H1 (cell line): ENCODE results near the gene PLTP. TPM values are rescaled to one million over a fixed set of nuclear protein-coding genes. Genes with fewer than 3 reads are reported as not detected.

Source experiments
- BRCA1 ChIP-seq: IDR thresholded peaks from 2 replicates; pipeline ENCODE4 v1.6.1; 2012; ENCODE audit warnings: low read depth, low read length, improper control_type of control experiment
- CBX8 ChIP-seq: fragments of 300-800, 300-1000 bp; sonication (generic); IDR thresholded peaks from 2 replicates; pipeline ENCODE4 v1.7.1; 2016; ENCODE audit warnings: low read depth, low read length, borderline replicate concordance
- EP300 ChIP-seq, 2 experiments: IDR thresholded peaks; 1 replicate in 1 of 2; 2 replicates in 1 of 2; pipeline ENCODE4 v1.6.1; 2011 to 2012; ENCODE audit warnings: low read depth in 2 of 2, low read length in 2 of 2, mild to moderate bottlenecking in 2 of 2, borderline replicate concordance in 1 of 2, inconsistent platforms in 1 of 2, moderate library complexity in 1 of 2
- GABPA ChIP-seq: IDR thresholded peaks from 2 replicates; pipeline ENCODE4 v1.6.1; 2011; ENCODE audit warnings: mild to moderate bottlenecking, low read length, moderate library complexity, borderline replicate concordance; ENCODE audit not compliant: insufficient read depth
- RNF2 ChIP-seq: fragments of 200-900, 300-1000 bp; sonication (generic); IDR thresholded peaks from 2 replicates; pipeline ENCODE4 v1.7.1; 2016; ENCODE audit warnings: borderline replicate concordance, low read depth, mild to moderate bottlenecking, antibody characterized with exemption, low read length; ENCODE audit not compliant: poor library complexity, severe bottlenecking; ENCODE audit errors: missing control alignments
- SAP30 ChIP-seq: fragments of 300-600 bp; sonication (generic); IDR thresholded peaks from 2 replicates; pipeline ENCODE4 v1.7.1; 2012; ENCODE audit warnings: low read length, moderate library complexity, mild to moderate bottlenecking, inconsistent platforms; ENCODE audit not compliant: insufficient read depth, insufficient replicate concordance
- SUZ12 ChIP-seq: fragments of 200-600 bp; sonication (generic); IDR thresholded peaks from 2 replicates; pipeline ENCODE4 v1.6.1; 2012; ENCODE audit warnings: mild to moderate bottlenecking, inconsistent platforms, low read length, moderate library complexity, mixed read lengths
- polyA plus RNA-seq, 7 experiments: library from polyadenylated mRNA; depleted of rRNA in 3 of 7; stranded (reverse) in 5 of 7; unstranded in 2 of 7; fragments of >200 nt in 5 of 7; fragments of 200-250 nt in 2 of 7; gene quantifications; 1 replicate in 5 of 7; 2 replicates in 1 of 7; 4 replicates in 1 of 7; pipeline versions ENCODE4 v1.2.1 to v1.2.3, GENCODE V29; 2011 to 2013; ENCODE audit warnings: missing spikeins in 2 of 7, mixed read lengths in 2 of 7
- total RNA-seq: library from RNA; stranded (reverse); fragmentation: NEBNext Ultra II Directional; extraction: Animal tissue kit (Norgen Biotek cat#: 25700); gene quantifications from 2 replicates; pipeline ENCODE4 v1.2.1, GENCODE V29; 2021
- TF ChIP-seq, protein P1 (sequence below): fragments of 300-600 bp; sonication (generic); IDR thresholded peaks from 2 replicates; pipeline ENCODE4 v1.7.1; 2012; ENCODE audit warnings: low read length, moderate library complexity, mild to moderate bottlenecking, inconsistent platforms; ENCODE audit not compliant: insufficient replicate concordance

PLTP gene
- total and polyA plus RNA-seq, 2 of the 8 experiments (the other 6 are each of a cell fraction or from before 2014, with no cell fraction given), result 120 to 194 TPM

DNA sequence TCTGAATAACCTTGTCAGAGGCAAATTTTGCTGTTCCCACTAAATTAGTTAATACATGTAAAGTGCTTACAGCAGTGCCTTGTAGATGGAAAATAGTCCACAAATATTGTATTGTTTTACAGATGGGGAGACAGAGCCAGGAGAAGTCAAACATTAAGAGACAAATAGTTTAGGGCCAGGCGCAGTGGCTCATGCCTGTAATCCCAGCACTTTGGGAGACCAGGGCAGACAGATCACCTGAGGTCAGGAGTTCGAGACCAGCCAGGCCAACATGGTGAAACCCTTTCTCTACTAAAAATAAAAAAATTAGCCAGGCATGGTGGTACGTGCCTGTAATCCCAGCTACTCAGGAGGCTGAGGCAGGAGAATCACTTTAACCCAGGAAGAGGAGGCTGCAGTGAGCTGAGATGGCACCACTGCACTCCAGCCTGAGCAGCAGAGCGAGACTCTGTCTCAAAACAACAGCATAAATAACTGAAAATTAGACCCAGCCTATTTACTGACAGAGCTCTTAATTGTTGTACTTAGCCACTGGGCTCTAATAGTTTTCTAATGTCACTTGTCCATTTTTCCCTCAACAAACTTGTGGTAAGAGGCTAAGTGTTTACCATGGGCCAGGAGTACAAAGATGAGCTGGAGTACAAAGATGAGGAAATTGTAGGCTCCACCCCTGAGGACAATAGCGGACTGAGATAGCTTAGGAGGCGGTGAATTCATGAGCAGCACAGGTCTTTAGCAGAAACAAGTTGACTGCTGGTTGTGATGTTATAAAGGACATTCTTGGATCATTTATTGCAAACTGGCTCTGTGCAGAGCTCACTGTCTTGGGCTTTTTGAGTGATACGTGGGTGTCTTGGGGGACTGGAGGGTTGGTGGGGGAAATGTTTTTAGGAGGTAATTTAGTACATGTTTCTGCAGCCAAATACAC is 48.1 kb downstream of the PLTP start (continued):
- TF ChIP-seq RNF2 (no peak), CBX8 (no peak), GABPA (no peak), EP300 (IDR thresholded peaks at IDR 0.05; ENCODE audit: borderline replicate concordance in 1 of 2, low read depth in 2 of 2, low read length in 2 of 2) (no peak), BRCA1 (no peak), SAP30 (no peak), SUZ12 (no peak)
- TF ChIP-seq, protein P1, sequence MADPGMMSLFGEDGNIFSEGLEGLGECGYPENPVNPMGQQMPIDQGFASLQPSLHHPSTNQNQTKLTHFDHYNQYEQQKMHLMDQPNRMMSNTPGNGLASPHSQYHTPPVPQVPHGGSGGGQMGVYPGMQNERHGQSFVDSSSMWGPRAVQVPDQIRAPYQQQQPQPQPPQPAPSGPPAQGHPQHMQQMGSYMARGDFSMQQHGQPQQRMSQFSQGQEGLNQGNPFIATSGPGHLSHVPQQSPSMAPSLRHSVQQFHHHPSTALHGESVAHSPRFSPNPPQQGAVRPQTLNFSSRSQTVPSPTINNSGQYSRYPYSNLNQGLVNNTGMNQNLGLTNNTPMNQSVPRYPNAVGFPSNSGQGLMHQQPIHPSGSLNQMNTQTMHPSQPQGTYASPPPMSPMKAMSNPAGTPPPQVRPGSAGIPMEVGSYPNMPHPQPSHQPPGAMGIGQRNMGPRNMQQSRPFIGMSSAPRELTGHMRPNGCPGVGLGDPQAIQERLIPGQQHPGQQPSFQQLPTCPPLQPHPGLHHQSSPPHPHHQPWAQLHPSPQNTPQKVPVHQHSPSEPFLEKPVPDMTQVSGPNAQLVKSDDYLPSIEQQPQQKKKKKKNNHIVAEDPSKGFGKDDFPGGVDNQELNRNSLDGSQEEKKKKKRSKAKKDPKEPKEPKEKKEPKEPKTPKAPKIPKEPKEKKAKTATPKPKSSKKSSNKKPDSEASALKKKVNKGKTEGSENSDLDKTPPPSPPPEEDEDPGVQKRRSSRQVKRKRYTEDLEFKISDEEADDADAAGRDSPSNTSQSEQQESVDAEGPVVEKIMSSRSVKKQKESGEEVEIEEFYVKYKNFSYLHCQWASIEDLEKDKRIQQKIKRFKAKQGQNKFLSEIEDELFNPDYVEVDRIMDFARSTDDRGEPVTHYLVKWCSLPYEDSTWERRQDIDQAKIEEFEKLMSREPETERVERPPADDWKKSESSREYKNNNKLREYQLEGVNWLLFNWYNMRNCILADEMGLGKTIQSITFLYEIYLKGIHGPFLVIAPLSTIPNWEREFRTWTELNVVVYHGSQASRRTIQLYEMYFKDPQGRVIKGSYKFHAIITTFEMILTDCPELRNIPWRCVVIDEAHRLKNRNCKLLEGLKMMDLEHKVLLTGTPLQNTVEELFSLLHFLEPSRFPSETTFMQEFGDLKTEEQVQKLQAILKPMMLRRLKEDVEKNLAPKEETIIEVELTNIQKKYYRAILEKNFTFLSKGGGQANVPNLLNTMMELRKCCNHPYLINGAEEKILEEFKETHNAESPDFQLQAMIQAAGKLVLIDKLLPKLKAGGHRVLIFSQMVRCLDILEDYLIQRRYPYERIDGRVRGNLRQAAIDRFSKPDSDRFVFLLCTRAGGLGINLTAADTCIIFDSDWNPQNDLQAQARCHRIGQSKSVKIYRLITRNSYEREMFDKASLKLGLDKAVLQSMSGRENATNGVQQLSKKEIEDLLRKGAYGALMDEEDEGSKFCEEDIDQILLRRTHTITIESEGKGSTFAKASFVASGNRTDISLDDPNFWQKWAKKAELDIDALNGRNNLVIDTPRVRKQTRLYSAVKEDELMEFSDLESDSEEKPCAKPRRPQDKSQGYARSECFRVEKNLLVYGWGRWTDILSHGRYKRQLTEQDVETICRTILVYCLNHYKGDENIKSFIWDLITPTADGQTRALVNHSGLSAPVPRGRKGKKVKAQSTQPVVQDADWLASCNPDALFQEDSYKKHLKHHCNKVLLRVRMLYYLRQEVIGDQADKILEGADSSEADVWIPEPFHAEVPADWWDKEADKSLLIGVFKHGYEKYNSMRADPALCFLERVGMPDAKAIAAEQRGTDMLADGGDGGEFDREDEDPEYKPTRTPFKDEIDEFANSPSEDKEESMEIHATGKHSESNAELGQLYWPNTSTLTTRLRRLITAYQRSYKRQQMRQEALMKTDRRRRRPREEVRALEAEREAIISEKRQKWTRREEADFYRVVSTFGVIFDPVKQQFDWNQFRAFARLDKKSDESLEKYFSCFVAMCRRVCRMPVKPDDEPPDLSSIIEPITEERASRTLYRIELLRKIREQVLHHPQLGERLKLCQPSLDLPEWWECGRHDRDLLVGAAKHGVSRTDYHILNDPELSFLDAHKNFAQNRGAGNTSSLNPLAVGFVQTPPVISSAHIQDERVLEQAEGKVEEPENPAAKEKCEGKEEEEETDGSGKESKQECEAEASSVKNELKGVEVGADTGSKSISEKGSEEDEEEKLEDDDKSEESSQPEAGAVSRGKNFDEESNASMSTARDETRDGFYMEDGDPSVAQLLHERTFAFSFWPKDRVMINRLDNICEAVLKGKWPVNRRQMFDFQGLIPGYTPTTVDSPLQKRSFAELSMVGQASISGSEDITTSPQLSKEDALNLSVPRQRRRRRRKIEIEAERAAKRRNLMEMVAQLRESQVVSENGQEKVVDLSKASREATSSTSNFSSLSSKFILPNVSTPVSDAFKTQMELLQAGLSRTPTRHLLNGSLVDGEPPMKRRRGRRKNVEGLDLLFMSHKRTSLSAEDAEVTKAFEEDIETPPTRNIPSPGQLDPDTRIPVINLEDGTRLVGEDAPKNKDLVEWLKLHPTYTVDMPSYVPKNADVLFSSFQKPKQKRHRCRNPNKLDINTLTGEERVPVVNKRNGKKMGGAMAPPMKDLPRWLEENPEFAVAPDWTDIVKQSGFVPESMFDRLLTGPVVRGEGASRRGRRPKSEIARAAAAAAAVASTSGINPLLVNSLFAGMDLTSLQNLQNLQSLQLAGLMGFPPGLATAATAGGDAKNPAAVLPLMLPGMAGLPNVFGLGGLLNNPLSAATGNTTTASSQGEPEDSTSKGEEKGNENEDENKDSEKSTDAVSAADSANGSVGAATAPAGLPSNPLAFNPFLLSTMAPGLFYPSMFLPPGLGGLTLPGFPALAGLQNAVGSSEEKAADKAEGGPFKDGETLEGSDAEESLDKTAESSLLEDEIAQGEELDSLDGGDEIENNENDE, result no peak
